HG02981 (cell line): ENCODE data around the gene TMCC3.
"Not testable (repeated sequence)": the region's sequence is repeated elsewhere in the genome, so short reads cannot be mapped to it uniquely, and the experiment has no call there.

Source experiments
- ATAC-seq: cut with Tn5 transposase; IDR thresholded peaks from one replicate; pipeline ENCODE4 v1.9.1; 2021; ENCODE audit warnings: mild to moderate bottlenecking, moderate library complexity; ENCODE audit not compliant: unreplicated experiment

TMCC3 gene

GRCh38 chr12:94604366-94604698, 46.0 kb downstream of the TMCC3 start:
- ATAC-seq: no peak

- no peak for ATAC-seq
Measured at GRCh38 chr12:94603434-94604365, 46.7 kb downstream of the TMCC3 start.

GRCh38 chr12:94602024-94602423, 48.3 kb downstream of the TMCC3 start:
- ATAC-seq: no peak

GRCh38 chr12:94601307-94601706, 49.0 kb downstream of the TMCC3 start:
- not testable (repeated sequence) for ATAC-seq

GRCh38 chr12:94599189-94599588, 51.2 kb downstream of the TMCC3 start:
- ATAC-seq: no peak

- no peak for ATAC-seq
Measured at GRCh38 chr12:94597268-94597667, 53.1 kb downstream of the TMCC3 start.

- no peak for ATAC-seq
Measured at GRCh38 chr12:94596596-94596995, 53.8 kb downstream of the TMCC3 start.

- no peak for ATAC-seq
Measured at GRCh38 chr12:94595152-94595551, 55.2 kb downstream of the TMCC3 start.

- no peak for ATAC-seq
Measured at GRCh38 chr12:94594443-94594825, 55.9 kb downstream of the TMCC3 start.

- ATAC-seq: no peak
Measured at GRCh38 chr12:94593822-94594442, 56.4 kb downstream of the TMCC3 start.

GRCh38 chr12:94592723-94593122, 57.6 kb downstream of the TMCC3 start:
- ATAC-seq: not testable (repeated sequence)

- ATAC-seq: no peak
Measured at GRCh38 chr12:94592080-94592479, 58.3 kb downstream of the TMCC3 start.

GRCh38 chr12:94590428-94590827, 59.9 kb downstream of the TMCC3 start:
- ATAC-seq: no peak

GRCh38 chr12:94589591-94590001, 60.8 kb downstream of the TMCC3 start:
- ATAC-seq: no peak

- no peak for ATAC-seq
Measured at GRCh38 chr12:94588346-94588745, 62.0 kb downstream of the TMCC3 start.

- no peak for ATAC-seq
Measured at GRCh38 chr12:94587266-94588241, 62.8 kb downstream of the TMCC3 start.

- ATAC-seq: no peak
Measured at GRCh38 chr12:94586589-94587259, 63.6 kb downstream of the TMCC3 start.

- ATAC-seq: no peak
Measured at GRCh38 chr12:94585626-94586025, 64.7 kb downstream of the TMCC3 start.

GRCh38 chr12:94584377-94584776, 66.0 kb downstream of the TMCC3 start:
- ATAC-seq: no peak

- ATAC-seq: no peak
Measured at GRCh38 chr12:94582591-94582990, 67.8 kb downstream of the TMCC3 start.
